H4 (cell line): ENCODE results near the gene CLEC12A. TPM values are rescaled to one million over a fixed set of nuclear protein-coding genes. Genes with fewer than 3 reads are reported as not detected.
"Not testable (repeated sequence)": the region's sequence is repeated elsewhere in the genome, so short reads cannot be mapped to it uniquely, and the experiment has no call there.

Source experiments
- DNase-seq: peaks from one replicate; pipeline ENCODE4 v3.0.0-alpha.2; 2015; ENCODE audit warnings: low spot score
- total RNA-seq: library from RNA; depleted of rRNA; stranded (reverse); fragments of >200 nt; shearing (Covaris generic); gene quantifications from 2 replicates; pipeline ENCODE4 v1.2.3, GENCODE V29; 2014

CLEC12A gene
- total RNA-seq, 1 experiment from 2014 or later: not detected

GRCh38 chr12:9969673-9970072, 1.5 kb upstream of the CLEC12A start:
- no peak for DNase-seq

DNA sequence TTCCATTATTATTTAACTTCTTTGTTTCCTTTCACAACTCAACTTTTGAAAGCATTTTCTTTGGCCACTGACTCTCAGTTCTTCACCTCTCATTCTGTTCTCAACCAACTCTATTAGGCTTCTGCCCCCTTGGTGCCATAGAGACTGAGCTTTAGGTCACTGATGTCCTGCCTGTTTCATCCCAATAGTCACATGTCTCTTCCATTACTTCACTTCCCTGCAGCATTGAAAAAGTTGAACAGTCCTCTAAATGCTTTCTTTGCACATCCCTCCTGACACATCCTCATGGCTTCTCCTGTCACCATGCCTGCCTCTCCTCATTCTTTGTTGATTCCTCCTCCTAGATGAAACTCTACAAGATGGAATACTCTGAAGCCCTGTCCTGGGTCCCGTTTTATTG, 2.7 kb downstream of the CLEC12A start:
- no peak for DNase-seq

GRCh38 chr12:9974731-9975130, 3.5 kb downstream of the CLEC12A start:
- DNase-seq: not testable (repeated sequence)

DNA sequence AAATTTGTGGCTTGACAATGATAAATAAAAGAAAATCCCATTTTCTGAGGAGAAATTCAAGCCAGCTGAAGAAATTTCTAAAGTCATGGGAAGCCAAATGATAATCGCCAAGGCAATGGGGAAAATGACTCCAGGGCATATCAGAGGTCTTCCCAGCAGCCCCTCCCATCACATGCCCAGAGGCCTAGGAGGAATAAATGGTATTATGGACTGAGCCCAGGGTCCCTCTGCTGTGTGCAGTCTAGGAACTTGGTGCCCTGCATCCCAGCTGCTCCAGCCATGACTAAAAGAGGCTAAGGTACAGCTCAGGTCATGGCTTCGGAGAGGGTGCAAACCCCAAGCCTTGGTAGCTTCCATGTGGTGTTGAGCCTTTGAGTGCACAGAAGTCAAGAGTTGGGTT, 4.4 kb downstream of the CLEC12A start:
- DNase-seq: no peak

DNA sequence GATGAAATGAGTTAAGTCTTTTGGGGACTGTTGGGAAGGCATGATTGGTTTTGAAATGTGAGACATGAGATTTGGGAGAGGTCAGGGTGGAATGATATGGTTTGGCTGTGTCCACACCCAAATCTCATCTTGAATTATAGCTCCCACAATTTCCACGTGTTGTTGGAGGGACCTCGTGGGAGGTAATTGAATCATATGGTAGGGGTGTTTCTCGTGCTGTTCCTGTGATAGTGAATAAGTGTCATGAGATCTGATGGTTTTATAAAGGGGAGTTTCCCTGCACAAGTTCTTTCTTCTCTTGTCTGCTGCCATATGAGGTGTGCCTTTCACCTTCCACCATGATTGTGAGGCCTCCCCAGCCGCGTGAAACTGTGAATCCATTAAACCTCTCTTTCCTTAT, 5.4 kb downstream of the CLEC12A start:
- not testable (repeated sequence) for DNase-seq

GRCh38 chr12:9977916-9978315, 6.7 kb downstream of the CLEC12A start:
- DNase-seq: no peak

DNA sequence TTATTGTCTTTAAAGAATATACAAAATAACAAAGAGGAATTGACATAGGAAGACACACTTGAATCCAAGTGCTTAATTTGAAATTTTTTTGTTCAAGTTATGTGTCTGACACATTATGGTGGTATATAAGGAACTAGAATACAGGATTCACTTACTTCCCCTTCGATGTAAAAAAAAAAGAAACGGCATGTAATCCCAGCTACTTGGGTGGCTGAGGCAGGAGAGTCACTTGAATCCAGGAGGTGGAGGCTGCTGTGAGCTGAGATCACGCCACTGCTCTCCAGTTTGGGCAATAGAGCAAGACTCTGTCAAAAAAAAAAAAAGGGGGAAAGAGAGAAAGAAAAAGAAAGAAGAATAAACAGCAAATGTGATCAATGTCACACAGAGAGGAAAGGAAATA, 8.9 kb downstream of the CLEC12A start:
- no peak for DNase-seq

DNA sequence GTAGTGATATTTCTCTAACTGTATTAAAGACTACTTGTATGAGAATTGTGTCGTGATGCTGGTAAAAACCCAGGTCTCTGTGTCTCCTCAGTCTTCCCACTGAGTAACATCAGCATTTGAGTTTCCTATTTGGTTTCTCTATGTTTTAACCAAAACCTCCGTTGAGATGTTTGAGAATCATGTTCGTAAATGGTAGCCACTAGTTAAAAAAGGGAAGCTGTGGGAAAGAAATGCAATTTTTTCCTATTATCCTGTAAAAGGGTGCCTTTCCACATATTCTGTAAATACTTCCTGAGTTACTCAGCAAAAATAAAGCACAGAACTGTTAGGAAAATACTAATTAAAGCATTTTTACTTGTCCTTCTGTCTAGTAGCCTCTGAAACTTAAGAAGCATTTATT, 20.7 kb downstream of the CLEC12A start:
- DNase-seq: no peak

- DNase-seq: no peak
Measured at GRCh38 chr12:9992296-9992695, 21.1 kb downstream of the CLEC12A start.

GRCh38 chr12:9999016-9999415, 27.8 kb downstream of the CLEC12A start, which contains the start of gene CLEC1B:
Gene CLEC1B, minus strand, starts transcription at chr12:9999121. Its CDS starts 21 bp downstream, at chr12:9999100.
- DNase-seq: no peak

DNA sequence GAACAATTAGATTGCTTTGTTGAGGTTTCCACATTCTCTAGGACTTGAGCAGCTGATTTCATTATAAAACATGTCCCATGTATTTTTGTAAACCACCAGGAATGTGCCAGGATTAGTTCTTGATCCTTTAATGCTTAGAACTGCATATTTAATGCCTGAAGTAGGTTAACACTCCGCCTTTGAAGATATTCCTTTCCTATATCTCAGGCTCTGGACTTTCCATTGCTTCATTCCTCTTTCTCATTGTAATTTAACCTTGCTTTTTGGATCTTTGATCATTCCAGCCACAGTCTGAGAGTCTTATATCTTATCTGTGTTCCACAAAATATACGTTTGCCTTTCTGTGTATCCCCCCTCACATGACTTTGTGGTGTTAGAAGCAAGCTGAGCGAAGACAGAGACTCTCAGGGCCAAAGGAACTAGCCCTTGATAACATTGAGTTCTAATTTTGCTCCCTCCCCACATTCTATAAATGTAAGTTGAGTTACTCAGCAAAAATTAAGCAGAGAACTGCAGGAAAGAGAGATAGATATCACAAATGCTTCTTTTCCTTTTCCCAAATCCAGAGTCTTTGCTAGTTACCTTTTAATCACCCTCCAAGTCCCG, 30.1 kb downstream of the CLEC12A start:
- no peak for DNase-seq

DNA sequence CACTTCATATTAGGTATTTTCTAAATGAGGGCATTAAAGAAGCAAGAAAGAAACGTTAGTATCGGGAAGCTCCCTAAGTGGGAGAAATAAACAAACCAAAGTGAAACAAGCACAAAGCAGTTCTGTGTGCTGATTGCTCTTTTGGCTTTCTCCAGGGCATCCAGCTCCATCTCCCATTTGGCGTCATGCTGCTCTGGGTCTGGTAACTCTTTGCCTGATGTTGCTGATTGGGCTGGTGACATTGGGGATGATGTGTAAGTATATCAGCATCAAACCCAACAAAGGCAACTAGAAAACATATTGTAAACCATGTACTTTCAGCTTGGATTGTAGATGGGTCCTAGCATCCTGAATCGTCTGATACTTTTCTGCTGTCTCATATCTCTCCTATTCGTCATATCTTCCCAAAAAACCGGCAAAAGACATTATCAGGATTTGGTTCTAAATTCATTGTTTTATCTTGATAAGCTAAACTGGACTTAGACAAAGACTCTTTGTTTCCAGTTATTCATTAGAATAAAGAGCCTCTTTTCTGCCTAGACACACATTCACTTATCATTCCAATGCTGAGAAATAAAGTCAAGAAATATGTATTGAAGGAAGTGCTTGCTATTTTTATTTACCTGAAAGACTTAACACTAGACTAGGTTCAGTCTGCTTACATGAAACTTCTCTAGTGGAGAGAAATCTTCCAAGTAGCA, 41.6 kb downstream of the CLEC12A start:
- no peak for DNase-seq

DNA sequence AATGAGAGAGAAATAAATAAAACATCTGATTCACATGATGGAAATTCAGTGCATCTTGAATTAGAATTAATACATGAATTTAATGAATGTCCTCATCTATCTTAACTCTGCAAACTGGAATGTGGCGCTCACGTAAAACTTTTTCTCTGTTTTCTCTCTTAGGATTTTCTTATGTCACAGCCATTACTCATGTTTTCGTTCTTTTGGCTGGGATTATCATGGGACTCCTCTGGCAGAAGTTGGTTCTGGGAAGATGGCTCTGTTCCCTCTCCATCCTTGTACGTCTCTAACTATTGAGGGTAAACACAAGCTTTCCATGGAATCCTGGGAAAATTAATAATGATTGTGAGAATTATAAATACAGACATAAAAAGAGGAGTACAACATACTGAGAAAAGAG, 44.2 kb downstream of the CLEC12A start:
- no peak for DNase-seq

DNA sequence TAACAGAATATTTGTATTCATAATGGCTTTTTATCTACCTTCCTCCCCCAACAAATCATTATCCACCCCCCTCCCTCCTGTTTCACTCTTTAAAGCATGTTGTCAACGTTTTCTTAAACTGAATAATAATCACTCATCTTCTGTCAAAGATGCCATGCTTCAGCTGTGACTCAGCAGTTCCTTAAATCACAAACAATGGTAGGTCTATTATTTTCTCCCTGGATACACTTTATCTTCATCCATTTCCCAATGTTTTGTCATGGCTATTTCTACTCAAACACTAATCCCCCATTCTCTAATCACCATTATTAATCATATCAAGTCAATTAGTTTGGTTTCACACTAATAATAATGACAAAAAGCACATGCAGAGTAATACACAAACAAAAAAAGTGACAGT, 45.7 kb downstream of the CLEC12A start:
- no peak for DNase-seq

GRCh38 chr12:10018386-10018785, 47.2 kb downstream of the CLEC12A start:
- DNase-seq: no peak

DNA sequence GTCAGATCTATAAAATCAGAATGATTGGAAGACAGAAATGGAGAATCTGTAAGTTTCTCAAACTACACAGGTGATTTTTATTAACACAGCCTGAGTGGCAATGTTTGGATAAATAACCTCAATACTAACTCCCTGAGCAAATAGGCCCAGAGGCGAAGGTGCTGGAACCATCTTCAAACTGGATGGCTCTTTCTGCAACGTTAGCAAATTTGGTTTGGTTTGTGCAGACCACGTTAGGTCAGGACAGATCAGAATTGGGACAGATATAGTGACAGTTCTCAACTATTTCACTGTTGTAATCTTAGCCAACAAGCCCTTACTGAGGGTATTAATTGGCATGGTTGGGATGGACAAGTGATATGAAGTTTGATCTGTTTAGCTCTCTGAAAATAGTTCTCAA, 50.1 kb downstream of the CLEC12A start:
- DNase-seq: no peak

DNA sequence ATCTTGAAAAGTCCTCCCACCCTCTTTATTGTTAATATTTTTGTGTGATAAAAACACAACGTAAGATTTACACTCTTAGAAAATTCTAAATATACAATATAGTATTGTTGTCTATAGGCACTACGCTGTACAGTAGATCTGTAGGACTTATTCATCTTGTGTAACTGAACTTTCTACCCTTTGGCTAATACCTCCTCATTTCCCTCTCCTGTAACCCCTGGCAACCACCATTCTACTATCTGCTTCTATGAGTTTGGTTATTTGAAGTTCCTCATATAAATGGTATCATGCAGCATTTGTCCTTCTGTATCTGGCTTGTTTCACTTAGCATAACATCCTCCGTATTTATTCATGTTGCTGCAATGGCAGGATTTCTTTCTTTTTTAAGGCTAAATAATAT, 54.0 kb downstream of the CLEC12A start:
- DNase-seq: no peak

GRCh38 chr12:10026666-10027065, 55.5 kb downstream of the CLEC12A start:
- not testable (repeated sequence) for DNase-seq

DNA sequence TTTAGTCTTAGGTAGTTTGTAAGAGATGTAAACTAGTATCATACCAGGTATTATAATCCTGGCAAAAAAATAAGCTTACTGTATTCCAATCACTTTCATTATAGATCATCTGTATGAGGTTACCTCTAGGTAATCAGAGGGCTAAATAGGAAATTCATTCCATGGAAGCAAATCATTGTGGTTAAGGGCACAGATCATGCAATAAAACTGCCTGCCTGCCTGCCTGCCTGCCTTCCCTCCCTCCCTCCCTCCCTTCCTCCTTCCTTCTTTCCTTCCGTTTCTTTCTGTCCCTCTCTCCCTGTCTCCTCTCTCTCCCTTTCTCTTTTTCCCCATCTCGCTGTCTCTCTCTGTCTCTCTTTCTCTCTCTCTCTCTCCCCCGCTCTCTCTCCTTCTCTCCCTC, 56.1 kb downstream of the CLEC12A start:
- DNase-seq: peak; percentile 32

DNA sequence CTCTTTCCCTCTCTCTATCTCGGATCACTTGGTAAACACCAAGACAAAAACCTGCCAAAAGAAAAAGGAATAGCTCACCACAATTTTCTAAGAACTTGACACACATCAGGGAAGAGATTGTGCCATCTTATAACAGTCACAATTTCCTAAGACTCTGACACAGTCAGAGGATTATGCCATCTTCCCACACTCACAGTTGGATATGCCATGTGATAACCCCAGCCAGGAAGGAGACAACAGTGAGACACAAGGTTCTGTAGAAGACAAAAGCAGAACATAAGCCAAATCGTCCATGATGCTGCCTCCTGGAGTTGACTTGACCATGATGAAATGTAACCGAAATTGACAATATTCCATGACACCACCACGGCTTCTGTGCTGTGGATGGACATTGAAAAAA, 56.5 kb downstream of the CLEC12A start:
- DNase-seq: peak; percentile 64

DNA sequence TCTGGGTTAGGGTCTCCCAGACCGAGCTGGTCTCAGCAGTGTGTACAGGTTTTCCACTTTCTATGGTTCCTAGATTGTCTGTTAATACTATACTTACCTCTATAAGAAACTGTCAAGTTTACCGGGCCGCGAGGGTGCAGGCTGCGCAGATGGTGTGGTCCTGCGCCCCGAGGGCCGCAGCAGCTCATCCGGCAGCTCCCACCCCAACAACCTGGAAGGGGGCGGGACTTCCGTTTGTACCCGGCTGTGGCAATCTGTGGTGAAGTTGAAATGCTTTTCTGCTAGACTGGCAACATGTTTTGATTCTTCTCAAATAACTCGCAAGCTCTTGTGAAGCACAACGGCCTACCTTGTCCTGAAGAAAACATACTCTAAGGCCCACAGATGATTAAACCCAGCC, 59.2 kb downstream of the CLEC12A start, which contains the start of gene CLEC9A:
CLEC9A (plus strand) TSS at position 237 of the 400 bp plus-strand sequence. CDS start 22,006 bp downstream, outside the sequence.
- no peak for DNase-seq

- peak; percentile 44 for DNase-seq
Measured at GRCh38 chr12:10031321-10031720, 60.1 kb downstream of the CLEC12A start.

- peak; percentile 86 for DNase-seq
Measured at GRCh38 chr12:10031771-10032175, 60.6 kb downstream of the CLEC12A start.
